HG02623 (cell line): ENCODE data around the gene ULBP1.
A peak's percentile ranks its signal among the peaks of the same experiment; 100 is the strongest.
"Not testable (repeated sequence)": the region's sequence is repeated elsewhere in the genome, so short reads cannot be mapped to it uniquely, and the experiment has no call there.

Experiments used
- ATAC-seq: cut with Tn5 transposase; IDR thresholded peaks from one replicate; pipeline ENCODE4 v1.9.1; 2021; ENCODE audit warnings: moderate library complexity; ENCODE audit not compliant: unreplicated experiment

The ULBP1 gene

DNA sequence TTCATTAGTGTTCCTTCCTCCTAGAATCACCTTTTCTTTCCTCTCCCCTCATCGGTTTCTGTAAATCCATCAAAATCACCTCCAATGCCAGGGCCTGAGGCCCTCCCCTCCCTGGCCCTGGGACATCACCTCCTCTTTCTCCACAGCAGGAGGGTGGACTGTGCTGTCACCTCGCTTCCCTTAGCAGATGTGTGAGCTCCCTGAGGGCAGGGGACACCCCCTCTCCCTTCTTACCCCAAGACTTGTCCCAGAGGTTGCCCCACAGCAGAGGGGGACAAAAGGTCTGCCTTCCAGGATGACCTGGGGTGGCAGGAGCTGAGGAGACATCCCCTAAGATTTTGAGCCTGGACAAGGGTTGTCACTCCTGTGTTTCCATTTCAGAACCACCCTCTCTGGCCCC, 5.9 kb downstream of the ULBP1 start:
- no peak for ATAC-seq

DNA sequence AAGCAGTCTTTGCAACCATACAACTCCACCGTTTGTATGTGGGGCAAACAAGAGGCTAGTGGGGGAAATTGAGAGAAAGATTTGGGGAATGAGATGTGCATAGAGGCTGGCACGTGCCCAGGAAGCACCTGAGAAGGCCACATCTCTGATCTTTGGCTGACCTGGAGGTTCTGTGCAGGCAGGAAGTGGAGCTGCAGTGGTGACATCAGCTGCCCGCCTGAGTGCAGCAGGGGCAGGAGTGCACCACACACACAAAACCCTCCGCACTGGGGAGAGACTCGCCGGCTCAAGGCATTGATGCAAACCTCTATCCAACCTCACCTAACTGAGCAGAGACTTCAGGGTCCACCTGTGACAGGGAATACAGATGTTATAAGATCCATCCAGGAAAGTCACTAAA, 10.7 kb downstream of the ULBP1 start:
- not testable (repeated sequence) for ATAC-seq

DNA sequence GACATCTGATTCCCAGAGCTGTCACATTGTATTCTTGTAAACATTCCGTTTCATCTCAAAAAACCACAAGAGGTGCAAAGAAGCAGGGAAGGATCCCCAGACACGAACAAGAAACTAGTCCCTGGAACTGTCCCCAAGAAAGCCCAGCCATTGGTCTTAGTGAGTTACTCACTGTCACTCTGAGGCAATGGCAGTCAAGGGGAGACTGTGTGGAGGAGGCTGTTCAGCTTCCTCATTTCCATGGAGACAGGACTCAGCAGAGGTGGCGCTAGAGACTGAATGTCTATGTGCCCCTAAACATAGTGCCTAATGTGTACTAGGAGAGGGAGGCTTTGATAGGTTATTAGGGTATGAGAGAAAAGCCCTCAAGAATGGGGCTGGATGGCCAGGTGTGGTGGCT, 11.1 kb downstream of the ULBP1 start:
- no peak for ATAC-seq

DNA sequence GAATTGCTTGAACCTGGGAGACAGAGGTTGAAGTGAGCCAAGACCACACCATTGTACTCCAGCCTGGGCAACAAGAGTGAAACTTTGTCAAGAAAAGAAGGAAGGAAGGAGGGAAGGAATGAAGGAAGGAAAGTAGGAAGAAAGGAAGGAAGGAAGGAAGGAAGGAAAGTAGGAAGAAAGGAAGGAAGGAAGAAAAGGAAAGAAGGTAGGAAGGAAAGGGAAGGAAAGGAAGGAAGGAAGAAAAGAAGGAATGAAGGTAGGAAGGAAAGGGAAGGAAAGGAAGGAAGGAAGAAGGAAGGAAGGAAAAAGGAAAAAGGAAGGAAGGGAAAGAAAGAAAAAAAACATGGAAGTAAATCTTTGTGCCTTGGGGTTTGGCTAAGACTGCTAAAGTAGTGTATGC, 11.7 kb downstream of the ULBP1 start:
- no peak for ATAC-seq

DNA sequence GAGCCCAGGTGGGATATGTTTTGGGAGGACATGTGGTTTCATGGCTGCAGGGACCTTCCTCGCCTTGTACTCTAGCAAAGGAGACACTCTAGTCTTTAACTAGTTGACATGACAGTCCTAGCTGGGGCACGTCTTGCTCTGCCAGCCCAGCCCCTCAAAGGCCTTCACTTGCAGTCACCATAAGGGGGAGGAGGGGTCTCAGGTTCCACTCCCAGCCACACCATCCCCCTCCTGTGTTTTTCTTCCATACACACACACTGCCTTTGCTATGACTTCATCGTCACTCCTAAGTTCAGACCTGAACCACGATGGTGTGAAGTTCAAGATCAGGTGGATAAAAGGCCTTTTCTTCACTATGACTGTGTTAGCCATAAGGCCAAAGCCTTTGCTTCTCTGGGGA, 13.5 kb downstream of the ULBP1 start:
- no peak for ATAC-seq

DNA sequence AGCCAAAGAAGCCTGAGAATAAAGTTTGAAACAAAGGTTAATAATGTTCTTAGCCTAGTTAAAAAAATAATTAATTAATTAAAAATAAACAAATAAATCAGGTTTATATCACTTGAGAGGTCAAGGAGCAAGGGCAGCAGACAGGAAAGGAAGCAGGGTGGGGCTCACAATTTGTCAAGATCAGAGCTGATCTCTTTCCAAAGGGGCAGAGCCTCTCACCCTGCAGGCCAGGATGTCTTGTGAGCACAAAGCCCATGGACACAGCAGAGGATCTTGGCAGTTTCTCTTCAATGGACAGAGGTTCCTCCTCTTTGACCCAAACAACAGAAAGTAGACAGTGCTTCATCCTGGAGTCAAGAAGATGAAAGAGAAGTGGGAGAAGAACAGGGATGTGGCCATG, 14.9 kb downstream of the ULBP1 start:
- ATAC-seq, result no peak

DNA sequence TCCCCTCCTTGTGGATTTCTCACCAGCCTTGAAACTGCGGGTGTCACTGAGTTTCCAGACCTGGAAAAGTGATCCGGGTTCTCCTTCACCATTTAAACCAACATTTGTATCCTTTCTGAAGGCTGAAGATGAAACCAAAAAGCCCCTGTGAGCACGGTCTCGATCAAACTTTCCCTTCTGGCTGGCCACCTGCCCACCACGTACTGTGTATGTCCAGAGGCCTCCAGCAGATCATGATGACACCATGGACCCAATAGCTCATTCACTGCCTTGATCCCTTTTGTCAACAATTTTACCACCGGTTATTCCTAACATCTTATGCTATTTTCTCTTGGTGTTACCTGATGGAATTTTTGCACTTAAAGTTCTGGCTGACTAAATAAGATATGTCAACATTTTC, 15.6 kb downstream of the ULBP1 start:
- ATAC-seq, result no peak

DNA sequence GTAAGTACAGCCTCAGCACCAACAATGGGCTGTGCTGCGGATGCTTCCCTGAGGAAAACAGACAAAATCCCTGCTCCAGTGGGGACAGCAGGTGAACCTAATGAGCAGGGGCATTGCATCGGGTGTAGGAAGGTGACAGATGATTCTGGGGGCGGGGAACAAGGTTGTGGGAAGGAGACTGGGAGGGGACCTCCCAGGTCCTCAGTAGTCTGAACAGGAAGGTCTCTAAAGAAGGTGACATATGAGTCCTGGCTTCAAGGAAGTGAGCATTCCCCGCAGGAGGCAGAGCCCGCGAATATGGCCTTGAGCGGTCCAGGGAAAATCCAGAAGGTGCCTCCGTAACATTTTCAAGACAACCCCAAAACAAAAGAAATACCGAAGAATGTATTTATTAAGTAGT, 19.4 kb downstream of the ULBP1 start:
- ATAC-seq, result no peak

DNA sequence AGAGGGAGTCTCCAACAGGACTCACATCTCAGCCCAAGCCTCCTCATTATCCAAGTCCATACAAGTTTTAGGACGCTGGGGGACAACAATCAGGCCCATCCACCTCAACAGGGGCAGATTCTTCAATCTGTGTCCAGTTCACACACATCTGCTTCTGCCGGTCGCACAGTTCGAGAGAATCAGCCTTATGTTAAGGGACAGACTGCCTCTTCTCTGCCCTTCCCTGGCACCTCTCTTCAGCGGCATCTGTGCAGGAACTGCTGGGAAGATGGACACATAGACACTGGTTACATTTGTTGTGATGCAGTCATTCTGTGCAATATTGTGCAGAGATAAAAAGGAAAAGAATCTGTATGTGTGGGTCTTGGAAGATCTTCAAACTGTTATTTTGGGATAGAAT, 21.0 kb downstream of the ULBP1 start:
- ATAC-seq, result no peak

DNA sequence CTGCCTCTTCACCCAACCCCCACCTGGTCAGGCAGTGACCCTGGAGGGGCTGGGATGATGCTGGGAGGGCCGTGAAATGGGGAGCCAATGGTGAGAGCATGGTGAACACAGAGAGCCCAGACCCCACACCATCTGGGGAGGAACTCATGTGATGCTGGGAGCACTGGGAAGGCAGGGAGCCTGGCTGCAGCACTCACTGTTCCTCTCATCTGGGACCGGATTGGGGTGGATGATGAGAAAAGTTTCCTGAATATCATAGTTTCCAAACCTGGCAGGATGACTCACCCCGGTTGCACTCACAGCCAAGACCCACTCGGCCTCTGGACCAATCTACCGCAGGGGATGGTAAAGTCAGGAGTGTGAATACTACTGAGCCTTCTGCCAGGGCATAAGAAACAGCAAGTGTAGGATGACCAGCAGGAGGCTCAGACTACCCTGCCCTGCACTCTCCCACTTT, 21.8 kb downstream of the ULBP1 start:
- no peak for ATAC-seq

DNA sequence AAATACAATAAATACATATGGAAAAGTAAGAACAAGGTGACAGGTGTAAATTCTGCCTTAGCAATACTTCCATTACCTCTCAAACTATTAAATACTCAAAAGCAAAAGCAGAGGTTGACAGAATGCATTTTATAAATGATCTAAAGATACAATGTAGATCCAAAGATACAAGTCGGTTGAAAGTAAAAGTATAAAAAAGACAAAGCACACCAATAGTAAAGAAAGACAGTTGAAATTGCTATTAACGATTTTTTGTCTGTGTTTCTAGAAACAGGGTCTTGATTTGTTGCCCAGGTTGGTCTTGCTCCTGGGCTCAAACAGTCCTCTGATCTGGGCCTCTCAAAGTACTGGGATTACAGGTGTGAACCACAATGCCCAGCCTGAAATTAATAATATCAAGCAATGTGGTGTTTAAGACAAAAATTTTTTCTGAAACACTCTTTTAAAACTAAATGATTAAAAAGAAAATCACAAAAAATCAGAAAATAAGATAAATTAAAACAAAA, 23.9 kb downstream of the ULBP1 start:
- ATAC-seq, result no peak

DNA sequence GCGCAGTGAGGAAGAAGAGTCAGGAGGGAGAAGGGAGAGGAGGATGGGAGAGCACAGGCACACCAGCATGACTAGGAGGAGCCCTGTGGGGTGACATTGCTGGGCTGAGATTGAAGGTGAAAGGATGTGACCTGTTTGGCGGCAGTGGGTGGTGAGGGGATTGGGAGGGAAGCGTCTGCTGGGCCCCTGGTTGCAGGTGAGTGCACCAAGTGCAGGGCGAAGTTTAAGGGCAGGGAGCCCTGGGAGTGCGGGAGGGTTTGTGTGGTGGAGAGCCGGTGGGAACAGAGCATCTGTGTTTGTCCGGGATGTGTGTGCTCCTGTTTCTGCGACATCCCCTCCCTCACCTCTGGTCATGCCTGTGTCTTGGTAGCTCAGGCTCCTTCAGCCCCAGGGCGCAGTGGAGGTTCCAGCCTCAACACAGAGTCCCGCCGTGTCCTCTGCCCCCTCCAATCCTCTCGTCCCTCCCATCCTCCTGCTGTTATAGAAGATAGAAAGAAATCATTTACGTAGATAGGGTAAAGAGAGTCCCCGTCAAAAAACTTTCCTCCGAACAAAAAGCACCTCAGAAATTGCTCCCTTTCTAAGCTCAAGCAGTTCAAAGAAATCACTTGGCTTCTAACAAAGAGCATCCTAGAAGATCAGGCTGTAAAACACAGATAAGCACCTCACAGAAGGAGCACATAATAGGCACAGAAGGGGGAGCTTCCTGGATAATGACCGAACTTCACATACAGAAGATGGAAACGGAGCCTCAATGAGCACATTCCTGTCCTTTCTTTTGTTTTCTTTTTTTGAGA, 25.0 kb downstream of the ULBP1 start:
- ATAC-seq, result no peak

DNA sequence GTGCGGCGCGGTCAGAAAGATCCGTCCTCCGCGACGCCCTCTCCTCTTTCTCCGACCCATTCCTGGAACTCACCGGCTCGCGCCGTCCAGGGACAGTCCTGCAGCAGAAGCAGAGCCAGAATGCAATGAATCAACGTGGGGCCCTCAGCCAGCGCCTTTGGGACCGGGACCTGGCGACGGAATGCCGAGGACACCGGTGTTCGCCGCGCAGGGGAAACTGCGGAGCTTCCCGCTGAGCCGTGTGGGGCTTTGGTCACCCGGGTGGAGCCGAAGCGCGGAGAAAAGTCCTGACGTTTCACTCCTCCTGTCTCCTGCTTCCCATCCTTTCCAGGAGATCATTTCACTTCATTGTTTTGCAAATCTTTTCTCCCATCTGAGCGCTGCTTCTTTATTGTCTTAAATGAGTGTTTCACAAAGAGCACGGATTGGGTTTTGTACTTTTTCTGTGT, 26.5 kb downstream of the ULBP1 start:
- ATAC-seq, result no peak

DNA sequence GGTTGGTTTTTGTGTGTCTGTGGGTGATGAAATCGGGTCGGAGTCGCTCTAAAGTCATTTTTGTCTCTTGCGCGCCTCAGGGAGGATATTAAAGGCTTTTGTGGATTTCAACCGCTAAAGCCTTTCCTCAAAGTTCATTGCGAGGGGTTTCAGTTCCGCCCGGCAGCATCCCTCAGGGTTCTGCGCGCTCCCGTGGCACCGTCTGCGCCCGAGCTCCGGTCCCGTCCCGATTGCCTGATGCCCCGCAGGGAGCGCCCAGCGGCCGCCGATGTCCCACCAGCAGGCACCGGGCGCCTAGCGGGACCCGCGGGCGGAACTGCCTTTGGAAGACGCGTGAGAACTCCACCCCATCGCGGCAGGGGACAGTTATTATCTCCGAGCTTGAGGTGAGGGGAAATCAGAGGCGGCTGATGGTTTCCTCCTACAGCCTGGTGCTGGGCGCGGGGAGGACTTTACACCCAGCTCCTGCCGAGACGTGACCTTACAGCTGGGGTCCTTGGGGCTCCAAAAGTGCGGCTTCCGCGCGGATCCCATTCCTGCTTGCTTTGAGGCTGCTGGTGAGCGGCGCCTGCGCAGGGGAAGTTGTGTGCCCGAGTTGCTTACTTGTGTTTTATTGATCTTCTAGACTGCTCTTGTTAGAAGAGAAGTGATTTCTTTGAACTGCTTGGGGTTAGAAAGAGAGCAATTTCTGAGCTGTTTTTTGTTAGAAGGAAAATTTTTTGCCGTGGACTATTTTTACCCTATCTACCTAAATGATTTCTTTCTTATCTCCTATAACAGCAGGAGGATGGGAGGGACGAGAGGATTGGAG, 27.1 kb downstream of the ULBP1 start:
- ATAC-seq, result no peak

DNA sequence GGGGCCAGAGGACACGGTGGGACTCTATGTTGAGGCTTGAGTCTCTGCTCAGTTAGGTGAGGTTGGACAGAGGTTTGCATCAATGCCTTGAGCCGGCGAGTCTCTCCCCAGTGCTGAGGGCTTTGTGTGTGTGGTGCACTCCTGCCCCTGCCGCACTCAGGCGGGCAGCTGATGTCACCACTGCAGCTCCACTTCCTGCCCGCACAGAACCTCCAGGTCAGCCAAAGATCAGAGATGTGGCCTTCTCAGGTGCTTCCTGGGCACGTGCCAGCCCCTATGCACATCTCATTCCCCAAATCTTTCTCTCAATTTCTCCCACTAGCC, 27.7 kb downstream of the ULBP1 start:
- ATAC-seq, result not testable (repeated sequence)

DNA sequence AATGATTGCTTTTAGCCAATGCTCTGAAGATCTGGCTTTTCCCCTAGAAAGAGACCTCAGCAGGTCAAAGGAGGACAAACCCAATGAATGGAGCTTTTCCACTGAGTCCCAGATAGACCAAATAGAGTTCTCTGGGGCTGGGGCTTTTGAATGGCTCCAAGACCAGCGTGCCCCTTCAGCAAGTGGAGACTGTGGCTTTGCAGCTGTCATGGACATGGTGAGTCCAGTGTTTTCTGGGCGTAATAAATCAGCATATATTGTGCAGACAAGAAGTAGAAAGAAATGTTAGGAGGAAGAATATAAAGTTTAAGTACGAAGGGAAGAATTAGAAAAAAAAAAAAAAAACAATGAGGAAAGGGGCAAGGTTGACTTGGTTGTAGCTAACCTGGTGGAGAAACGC, 28.1 kb downstream of the ULBP1 start:
- ATAC-seq, result no peak

DNA sequence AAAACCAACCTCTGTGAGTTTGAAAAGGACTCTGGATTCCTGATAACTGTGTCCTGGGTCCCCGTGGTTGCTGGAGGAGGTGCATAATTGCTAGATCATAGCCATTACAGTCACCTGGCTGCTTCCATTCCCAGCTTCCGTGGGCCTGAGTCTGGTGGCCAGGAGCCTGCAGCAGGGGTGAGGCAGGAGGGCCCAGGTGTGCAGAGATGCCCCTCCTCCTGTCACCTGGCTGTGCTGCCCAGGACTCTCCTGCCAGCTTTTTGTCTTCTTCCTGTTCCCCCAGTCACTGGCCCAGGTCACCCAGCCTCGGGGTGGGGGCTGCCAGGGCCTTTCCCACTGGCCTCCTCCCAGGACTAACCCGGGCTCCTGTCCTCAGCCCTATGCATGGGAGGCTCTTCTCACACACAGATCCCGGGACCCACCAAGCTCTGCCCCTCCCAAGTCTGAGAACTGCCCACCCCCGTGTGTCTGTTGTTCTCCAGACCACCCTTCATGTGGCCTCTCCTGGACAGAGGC, 31.6 kb downstream of the ULBP1 start:
- ATAC-seq, result no peak

DNA sequence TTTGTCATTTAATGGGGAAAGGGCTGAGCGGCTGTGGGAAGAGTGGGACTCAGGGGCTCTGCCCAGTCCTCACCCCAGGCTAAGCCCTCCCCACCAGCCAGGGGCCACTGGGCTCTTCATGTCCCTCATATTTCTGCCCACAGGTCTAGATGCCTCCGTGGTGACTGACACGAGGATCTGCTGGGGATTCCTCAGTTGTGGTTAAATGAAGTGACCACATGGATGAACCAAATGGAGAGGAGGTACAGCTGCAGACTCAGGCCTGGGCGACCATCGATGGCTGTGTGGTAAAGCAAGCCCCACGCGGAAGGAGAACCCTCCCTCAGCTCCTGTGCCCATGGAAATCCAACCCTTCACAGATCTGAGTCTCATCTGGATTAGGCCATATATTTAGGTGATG, 32.2 kb downstream of the ULBP1 start:
- ATAC-seq, result no peak

DNA sequence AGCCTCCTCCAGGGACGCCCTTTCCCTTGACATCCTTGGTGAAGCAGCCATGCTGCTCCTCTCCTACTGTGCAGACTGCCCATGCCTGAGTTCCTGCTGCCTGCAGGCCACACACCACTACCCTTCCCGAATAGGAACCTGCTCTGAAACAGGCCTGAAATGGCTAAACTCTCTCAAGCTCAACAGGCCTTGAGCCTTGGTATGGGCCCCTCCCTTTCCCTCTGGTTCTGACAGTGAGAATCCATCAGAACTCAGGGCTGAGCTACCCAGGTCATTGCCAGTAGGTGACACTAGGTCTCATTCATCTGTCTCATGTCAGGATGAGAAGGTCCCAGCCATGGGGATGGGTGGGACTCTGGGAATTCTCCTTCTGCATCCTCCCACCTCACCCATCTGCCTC, 35.9 kb downstream of the ULBP1 start:
- ATAC-seq, result no peak

DNA sequence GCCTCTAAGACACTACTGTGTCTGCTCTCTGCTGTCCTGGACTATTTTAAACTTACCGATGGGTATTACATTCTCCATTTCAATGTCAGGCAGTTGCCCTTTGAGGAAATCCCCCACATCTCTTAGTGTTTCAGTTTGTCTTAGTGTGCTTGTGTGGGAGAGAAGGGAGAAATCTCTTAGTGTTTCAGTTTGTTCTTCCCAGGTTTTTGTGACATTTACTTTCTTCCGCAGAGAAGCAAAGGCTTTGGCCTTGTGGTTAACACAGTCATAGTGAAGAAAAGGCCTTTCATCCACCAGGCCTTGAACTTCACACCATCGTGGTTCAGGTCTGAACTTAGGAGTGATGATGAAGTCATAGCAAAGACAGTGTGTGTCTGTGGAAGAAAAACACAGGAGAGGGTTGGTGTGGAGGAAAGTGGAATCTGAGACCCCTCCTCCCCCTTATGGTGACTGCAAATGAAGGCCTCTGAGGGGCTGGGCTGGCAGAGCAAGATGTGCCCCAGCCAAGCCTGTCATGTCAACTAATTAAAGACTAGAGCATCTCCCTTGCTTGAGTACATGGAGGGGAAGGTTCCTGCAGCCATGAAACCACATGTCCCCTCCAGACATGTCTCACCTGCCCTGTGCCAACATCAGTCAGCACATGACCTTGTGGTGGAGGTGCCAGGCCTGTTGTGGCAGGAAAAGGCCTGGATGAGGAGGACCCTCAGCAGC, 37.7 kb downstream of the ULBP1 start:
- ATAC-seq, result peak; percentile 38

DNA sequence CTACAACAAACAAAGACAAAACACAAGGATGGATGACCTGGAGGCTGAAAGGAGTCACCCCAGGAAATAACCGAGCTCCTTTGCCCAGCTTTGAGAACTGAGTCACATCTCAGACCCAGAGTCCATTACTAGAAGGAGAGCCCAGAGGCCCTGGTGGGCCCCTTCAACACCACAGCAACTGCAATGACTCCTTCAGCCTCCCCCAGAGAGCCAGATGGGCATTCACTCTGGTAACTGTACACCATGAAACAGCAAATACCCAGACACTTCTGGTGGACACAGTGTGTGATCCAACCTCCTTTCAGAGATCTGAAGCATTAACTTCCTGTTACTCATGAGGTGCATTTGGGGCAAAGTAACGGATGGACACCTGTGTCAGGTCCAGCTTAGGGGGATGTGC, 39.0 kb downstream of the ULBP1 start:
- no peak for ATAC-seq
